GM11168 (cell line): ENCODE measurements around the gene STX4.

ENCODE experiments used
- in situ Hi-C: fragments of 300-500 bp; cut with MboI; formaldehyde crosslinking; loops from one replicate; pipeline ENCODE4 v1.12.0; 2022; ENCODE audit warnings: low sequenced_read_pairs; ENCODE audit not compliant: unreplicated experiment

STX4 gene, protein sequence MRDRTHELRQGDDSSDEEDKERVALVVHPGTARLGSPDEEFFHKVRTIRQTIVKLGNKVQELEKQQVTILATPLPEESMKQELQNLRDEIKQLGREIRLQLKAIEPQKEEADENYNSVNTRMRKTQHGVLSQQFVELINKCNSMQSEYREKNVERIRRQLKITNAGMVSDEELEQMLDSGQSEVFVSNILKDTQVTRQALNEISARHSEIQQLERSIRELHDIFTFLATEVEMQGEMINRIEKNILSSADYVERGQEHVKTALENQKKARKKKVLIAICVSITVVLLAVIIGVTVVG

DNA sequence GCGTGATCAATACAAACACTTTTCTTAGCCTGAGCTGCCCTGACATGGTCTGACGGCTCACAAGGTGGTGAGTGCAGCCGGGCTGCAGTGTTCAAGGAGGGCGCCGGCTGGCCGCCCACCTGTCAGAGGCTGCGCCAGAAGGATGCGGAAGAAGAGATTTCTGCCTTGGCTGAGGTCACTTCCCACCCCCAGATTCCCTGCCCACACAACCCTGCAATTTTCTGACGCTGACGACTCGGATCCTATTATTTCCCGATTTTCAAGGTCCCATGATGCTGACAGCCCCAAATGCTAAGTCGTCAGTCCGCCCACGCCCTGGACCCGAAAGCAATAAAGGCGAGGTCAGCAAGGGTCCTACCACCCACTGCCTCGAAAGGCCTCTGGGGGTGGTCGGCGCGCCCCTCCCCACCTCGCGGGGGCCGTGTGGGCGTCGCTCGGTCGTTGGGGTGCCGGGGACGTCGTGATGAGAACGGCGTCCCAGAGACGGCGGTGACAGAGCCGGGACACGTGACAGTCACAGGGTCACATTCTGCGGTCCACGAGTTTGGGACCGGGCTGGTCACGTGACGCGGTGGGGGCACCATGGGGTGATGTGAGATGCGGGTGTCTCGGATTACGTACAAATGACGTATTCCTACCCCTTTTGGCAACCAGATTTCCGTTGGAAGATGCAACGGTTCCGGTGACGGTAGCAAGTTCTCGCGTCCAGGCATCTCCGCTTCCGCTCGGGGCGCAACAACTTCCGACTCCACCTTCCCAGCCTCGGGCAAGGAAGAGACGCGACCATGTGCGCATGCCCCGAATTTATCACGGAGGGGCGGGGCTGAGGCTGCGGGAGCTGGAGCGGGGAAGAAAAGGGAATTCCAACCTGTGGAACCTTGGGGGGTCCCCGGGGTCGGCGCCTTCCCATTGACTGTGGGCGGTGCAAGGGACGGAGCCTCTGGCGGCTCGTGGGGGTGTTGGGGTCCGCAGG, at the start of gene STX4:
Gene STX4 (plus strand): TSS at position 823 of the 973 bp plus-strand sequence. CDS start 248 bp downstream, outside the sequence.
- in situ Hi-C loops: no loop called here

DNA sequence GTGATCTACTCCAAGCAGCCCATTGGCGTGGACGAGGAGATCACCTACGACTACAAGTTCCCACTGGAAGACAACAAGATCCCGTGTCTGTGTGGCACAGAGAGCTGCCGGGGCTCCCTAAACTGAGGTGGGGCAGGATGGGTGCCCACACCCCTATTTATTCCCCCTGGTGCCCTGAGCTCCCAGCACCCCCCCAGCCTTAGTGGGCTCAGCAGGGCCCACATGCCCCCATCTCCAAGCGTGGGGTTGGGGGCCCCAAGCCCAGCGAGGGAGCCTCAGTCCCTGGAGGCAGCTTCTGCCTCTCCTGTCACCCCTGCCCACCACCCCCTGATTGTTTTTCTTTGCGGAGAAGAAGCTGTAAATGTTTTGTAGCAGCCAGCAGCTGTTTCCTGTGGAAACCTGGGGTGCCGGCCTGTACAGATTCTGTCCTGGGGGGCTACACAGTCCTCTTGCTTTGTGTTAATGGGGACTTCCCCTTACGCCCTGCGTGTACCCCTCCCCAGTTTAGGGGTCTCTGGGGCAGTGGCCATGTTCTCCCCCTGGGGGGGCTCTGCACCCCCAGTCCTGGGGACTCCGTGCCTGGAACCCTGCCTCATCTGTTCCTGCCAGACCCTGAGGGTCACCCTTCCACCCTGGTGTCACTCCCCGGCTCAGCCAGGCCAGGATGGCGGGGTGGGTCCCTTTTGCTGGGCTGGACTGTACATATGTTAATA, 49.3 kb upstream of the STX4 start:
- in situ Hi-C loops: loop anchor here (25.0 kb wide), 2 partner anchors 303 to 453 kb away; partner anchors contain the start of genes COX6A2 and ZNF843

DNA sequence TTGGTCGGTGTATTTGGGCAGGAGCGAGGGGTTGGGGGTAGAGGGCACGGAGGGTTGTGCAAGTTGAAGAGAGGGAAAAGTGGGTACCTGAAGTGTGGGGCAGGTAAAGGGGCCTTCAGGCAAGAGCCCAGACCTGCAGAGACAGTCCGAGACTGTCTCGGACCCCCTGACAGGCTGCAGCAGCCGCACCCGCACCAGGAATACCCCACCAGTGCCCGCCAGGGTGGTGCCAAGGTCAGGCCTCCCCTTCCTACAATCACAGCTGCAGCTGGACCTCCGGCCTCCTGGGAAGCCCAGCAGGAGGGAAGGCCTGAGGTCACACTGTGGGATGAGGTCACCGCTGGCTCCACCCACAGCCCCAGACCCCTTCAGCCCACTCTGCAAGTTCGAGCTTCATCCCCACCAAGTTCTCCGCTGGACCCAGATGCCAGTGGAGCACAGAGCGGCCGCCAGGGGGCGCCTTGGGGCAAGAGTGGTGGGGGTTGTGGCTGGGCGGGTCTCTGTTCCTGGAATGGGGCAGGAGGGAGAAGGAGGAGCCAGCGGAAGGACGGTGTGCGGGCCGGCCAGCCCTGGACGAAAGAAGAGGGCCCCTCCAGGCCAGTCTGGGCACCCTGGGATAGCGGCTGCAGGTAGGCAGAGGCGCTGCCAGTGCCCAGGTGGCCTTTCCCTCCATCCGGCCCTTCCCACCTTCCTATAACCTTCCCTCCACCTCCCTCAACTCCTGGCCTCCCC, 48.5 kb upstream of the STX4 start, which contains the start of gene HSD3B7:
Gene HSD3B7 (plus strand): TSS at position 539 of the 732 bp plus-strand sequence. CDS start 452 bp downstream, outside the sequence.
- in situ Hi-C loops: loop anchor here (25.0 kb wide), 2 partner anchors 302 to 452 kb away; partner anchors contain the start of genes COX6A2 and ZNF843

DNA sequence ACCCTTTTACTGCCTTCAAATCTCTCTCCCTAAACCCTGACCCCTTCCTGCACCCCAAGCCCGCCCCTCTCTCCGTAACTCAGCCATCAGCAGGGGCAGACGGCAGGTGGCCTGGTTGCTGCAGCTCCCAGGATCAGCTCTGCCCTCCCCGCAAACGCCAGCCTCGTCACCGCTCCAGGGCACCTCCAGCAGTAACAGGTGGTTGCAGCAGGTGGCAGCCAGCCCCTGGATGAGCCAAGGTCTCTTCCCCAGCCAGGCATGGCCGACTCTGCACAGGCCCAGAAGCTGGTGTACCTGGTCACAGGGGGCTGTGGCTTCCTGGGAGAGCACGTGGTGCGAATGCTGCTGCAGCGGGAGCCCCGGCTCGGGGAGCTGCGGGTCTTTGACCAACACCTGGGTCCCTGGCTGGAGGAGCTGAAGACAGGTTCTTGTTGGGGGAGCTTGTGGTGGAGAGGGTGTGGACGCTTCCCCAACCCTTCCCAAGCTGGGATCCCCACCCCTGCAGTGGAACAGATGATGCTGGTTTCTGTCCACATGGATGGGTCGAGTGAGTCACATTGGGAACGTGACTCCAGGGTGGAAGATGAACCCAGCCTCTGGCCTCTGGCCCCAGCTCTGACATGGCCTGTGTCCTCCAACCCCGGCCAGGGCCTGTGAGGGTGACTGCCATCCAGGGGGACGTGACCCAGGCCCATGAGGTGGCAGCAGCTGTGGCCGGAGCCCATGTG, 47.8 kb upstream of the STX4 start:
- in situ Hi-C loops: loop anchor here (25.0 kb wide), 2 partner anchors 302 to 452 kb away; partner anchors contain the start of genes COX6A2 and ZNF843

DNA sequence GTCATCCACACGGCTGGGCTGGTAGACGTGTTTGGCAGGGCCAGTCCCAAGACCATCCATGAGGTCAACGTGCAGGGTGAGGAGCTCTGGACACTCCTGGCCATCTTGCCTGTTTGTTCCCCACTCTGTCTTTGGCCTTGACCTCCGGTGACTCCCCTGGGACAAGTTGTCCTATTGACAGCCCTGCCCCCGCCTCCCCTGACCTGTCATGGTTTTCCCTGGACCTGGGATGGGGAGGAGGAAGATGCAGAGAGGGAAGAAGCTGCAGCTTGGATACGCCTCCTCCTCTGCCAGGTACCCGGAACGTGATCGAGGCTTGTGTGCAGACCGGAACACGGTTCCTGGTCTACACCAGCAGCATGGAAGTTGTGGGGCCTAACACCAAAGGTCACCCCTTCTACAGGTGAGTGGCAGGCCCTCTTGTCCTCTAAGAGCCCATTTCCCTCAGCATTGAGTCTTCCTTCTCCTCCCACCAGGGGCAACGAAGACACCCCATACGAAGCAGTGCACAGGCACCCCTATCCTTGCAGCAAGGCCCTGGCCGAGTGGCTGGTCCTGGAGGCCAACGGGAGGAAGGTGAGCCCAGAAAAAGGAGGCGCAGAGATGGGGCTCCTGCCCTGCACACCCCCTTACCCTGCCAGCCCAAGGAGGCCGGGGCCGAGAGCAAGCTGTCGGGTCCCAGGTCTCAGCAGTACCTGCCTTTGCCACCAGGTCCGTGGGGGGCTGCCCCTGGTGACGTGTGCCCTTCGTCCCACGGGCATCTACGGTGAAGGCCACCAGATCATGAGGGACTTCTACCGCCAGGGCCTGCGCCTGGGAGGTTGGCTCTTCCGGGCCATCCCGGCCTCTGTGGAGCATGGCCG, 47.0 kb upstream of the STX4 start:
- in situ Hi-C loops: loop anchor here (25.0 kb wide), 2 partner anchors 301 to 451 kb away; partner anchors contain the start of genes COX6A2 and ZNF843

DNA sequence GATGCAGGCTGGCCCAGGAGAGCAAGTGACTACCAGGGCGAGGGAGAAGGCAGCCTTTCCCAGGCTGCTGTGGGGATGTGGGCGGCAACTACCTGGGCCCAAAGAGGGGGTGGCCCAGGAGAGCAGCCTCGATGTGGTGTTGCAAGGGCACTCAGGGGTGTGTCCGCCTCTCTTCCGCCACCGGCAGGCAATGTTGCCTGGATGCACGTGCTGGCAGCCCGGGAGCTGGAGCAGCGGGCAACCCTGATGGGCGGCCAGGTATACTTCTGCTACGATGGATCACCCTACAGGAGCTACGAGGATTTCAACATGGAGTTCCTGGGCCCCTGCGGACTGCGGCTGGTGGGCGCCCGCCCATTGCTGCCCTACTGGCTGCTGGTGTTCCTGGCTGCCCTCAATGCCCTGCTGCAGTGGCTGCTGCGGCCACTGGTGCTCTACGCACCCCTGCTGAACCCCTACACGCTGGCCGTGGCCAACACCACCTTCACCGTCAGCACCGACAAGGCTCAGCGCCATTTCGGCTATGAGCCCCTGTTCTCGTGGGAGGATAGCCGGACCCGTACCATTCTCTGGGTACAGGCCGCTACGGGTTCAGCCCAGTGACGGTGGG, 45.7 kb upstream of the STX4 start:
- in situ Hi-C loops: loop anchor here (25.0 kb wide), 2 partner anchors 300 to 450 kb away; partner anchors contain the start of genes COX6A2 and ZNF843

DNA sequence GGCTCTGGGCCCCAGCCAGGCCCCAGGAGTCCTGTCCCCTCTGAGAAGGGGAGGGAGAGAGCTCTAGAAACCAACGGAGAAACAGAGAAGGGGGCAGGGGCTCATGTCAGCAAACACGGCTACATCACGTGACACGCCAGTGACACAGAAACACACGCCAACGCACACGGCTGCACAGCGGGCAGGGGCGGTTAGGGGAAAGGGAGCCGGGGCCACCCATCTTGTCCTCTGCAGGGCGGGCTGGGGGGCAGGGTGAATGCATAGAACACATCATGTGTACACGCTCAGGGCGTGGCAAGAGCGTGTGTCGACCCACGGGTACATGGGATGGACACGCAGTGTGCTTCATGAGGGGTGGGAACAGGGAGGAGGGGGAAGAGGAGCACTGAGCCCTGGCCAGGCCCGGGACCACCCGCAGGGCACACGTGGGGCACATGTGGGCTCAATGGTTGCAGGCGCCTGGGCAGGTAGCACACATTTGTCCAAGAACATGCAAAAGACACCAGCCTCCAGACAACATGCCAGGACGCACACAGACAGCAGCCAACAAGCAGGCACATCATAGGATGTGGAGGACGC, 43.8 kb upstream of the STX4 start:
- in situ Hi-C loops: loop anchor here (25.0 kb wide), 2 partner anchors 298 to 448 kb away; partner anchors contain the start of genes COX6A2 and ZNF843

DNA sequence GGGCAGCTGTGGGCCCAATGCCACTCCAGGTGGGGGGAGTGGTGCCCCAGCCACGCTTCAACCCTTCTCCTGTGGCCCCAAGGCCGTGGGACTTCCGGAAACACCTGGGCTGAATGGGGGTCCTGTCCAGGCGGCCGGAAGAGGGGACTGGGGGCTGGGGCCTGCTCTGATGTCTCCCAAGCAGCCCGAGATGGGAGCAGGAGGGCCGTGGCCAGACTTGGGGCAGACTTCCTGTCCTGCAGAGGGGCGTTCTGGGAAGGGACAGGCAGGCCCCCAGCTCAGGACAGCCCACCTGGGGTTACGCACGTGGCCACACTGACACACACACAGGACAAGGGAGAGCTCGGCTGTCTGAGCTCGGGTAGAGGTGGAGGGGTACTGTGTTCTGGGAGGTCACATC, 43.3 kb upstream of the STX4 start:
- in situ Hi-C loops: loop anchor here (25.0 kb wide), 2 partner anchors 297 to 447 kb away; partner anchors contain the start of genes COX6A2 and ZNF843

DNA sequence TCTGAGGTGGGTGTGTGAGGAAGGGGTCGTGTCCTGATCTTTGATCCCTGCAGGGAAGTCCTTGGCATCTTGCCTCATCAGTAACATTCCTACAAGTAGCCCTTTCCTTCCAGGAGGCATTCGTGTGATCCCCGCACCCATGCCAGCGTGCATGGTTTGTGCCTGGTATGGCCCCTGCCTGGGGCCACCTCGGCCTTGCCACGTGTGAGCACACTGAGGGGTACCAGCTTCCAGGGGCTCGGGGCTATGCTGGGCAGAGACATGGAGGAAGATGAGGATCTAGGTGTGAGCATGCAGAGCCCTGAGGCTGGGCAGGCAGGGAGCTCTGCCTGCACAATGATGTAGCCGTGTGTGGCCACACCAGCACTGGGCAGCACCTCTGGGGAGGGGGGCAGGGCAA, 42.3 kb upstream of the STX4 start:
- in situ Hi-C loops: loop anchor here (25.0 kb wide), 2 partner anchors 296 to 446 kb away; partner anchors contain the start of genes COX6A2 and ZNF843

DNA sequence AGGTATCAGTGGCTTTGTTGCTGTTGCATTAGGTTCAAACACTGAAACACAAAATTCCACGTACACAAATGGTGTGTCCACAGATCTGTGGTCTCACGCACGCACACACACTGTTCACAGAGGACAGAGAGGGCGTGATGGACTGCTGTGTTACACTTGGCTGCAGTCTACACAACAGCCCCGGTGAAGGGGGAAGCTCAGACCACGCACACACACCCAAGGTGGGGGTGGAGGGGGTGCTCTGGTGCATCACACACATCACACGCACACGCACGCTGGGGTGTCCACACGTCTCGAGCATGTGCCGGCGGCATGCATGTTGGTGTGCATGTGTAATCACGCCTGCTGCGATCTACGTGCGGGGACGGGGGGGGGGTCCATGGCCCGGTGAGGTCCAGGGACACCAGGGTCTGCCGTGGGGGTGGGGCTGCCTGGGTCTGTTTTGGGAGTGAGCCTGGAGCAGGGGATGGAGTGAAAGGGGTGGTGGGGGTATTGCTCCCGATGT, 41.0 kb upstream of the STX4 start:
- in situ Hi-C loops: loop anchor here (25.0 kb wide), 2 partner anchors 295 to 445 kb away; partner anchors contain the start of genes COX6A2 and ZNF843

DNA sequence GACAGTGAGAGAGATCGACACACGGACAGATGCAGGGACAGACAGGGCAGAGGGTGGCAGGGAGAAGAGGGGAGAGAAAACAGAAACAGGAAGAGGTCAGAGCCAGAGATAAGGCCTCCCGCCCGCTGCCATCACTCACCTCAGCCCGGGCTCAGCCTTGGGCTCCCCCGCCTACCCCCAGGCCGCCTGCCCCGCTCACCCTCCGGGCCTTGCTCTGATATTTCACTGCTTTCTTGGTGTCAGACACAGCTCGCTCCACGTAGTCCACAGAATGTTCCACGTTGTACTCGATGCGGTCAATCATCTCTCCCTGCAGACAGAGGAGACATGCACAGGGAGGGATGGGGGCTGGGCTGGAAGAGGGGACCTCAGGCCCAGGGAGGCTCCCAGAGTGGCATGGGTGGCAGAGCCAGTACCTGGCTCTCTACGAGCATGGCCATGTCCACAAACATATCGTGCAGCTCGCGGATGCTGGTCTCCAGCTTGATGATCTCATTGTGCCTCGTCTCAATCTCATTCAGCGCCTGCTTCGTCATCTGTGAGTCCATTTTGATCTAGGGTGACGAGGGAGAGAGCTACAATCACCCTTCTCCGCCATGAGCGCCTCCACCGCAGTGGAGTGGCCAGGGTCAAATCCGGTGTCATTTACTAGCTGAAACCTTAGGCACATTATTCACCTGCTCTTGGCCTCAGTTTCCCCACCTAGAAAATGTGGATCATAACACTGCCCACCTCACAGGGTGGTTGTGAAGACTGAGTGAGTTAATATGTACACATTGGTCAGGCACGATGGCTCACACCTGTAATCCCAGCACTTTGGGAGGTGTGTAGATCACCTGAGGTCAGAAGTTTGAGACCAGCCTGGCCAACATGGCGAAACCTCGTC, 40.2 kb upstream of the STX4 start:
- in situ Hi-C loops: loop anchor here (25.0 kb wide), 2 partner anchors 294 to 444 kb away; partner anchors contain the start of genes COX6A2 and ZNF843

DNA sequence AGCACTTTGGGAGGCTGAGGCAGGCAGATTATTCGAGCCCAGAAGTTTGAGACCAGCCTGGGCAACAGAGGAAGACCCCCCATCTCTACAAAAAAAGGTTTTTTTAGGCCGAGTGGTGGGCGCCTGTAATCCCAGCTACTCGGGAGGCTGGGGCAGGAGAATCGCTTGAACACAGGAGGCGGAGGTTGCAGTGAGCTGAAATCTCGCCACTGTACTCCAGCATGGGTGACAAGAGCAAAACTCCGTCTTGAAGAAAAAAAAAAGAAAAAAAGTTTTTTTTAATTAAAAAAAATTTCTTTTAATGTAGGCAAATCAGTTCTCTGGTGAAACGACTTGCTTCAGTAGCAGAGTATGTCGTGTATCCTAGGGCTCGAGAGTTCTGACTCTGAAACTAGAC, 37.4 kb upstream of the STX4 start:
- in situ Hi-C loops: loop anchor here (25.0 kb wide), 2 partner anchors 291 to 441 kb away; partner anchors contain the start of genes COX6A2 and ZNF843

DNA sequence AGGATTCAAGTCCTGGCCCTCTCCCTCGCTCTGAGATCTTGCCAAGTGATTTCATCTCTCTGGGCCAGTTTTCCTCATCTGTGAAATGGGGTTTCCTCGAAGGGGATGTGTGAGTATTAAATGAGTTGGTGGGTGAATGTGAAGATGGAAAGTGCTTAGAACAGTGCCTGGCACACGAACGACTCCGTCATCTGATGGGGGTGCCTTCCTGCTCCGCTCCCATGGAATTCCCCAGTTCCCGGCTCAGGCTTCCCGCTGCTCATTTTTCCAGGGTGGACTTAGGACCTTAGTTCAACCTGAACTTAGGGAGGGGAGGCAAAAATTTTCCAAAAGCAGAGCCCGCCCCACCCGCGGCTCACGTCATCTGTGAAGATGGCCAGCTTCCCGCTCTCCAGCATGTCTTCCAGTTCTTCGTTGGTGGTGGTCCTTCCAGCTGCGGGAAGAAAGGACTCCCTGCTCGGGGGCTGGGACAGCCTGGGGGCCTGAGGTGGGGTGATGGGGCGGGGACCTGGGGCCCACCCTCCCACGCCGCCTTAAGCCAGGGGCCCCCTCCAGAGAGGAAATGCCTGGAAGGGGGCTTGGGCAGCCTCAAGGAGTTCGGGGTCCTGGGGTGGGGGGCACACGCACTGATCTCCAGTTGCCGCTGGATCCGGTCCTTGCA, 36.9 kb upstream of the STX4 start:
- in situ Hi-C loops: loop anchor here (25.0 kb wide), 2 partner anchors 291 to 441 kb away; partner anchors contain the start of genes COX6A2 and ZNF843

DNA sequence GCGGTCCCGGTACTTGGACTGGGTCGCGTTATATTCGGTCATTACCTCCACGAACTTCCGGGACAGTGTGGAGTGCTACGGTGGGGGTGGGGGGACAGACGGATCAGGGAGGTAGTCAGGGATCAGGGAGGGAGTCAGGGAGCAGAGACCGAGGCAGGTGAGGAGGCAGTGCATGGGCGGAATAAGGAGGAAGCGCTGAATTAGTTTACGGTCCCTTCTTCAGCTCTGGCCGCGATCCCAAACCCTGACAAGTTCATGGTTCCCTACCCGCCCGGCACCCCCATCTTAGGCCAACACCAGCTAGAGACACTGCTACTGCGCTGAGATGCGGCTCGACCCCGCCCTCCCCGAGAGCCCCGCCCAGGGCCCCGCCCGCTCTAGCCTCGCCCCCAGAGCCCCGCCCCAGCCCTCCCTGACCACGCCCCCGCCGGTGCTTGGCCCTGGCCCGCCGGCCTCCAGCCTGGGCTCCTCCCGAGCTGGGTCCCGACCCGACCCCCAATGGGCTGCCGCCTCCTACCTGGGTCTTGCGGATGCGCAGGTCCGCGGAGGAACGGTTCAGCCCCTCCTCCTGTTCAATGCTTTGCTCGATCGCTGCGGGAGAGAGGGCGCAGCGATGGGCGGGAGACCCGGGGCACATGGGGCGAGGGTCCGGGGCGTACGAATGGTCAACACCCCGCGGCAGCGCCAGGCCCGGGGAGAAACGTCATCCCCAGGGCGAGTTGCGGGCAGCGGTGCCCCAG, 36.2 kb upstream of the STX4 start:
- in situ Hi-C loops: loop anchor here (25.0 kb wide), 2 partner anchors 290 to 440 kb away; partner anchors contain the start of genes COX6A2 and ZNF843
